ENCODE measurements around the gene ITK.

ITK gene

DNA sequence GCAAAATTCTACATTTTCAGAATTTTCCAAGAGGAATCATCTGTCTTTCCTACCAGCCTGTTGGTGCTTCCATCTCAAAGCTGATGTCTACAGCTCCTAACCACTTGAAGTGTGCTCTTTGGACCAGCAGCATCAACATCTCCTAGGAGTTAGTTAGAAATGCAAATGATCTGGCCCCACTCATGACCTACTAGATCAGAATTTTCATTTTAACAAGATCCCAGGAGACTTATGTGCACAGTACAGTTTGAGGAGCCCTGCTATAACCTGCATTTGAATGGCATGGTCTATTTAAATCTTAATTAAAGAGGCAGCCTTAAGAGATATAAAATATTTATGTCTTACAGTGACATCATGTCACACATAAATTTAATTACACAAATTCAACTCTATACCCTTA, 33.8 kb downstream of the ITK start:
- H3K27ac ChIP-seq = no peak overlapping the region
- TF ChIP-seq, protein P1, sequence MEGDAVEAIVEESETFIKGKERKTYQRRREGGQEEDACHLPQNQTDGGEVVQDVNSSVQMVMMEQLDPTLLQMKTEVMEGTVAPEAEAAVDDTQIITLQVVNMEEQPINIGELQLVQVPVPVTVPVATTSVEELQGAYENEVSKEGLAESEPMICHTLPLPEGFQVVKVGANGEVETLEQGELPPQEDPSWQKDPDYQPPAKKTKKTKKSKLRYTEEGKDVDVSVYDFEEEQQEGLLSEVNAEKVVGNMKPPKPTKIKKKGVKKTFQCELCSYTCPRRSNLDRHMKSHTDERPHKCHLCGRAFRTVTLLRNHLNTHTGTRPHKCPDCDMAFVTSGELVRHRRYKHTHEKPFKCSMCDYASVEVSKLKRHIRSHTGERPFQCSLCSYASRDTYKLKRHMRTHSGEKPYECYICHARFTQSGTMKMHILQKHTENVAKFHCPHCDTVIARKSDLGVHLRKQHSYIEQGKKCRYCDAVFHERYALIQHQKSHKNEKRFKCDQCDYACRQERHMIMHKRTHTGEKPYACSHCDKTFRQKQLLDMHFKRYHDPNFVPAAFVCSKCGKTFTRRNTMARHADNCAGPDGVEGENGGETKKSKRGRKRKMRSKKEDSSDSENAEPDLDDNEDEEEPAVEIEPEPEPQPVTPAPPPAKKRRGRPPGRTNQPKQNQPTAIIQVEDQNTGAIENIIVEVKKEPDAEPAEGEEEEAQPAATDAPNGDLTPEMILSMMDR (conservative IDR thresholded peaks at IDR 0.05) = no peak

DNA sequence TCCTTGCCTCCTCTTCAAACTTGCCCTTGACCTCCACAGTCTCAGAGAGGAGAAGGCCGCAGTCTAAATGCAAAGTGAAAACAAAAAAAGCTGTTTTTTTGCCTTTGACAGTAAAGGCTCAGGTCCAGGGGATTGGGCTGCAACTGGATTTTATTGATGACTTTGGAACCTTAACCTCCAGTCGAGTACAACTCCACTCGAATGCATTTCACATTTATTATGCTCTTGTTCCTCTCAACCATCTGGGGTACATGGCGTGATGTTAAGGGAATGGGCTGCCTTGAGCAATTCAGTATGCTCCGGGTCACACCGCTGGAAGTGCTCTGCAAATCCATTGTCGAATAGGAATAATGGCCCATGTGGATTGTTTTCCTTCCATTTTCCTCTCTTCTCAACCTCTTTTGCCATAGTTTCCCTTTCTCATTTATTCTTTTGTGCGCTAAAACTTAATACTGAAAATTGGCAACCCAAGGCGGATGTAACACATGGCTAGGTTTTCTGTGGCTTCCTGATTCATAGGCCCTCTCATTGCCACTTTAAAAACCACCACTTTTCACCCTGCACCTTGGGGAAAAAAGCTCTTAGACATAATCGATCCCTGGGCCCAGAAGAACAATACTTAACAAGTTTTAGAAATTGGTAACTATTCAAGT, 34.3 kb downstream of the ITK start:
- TF ChIP-seq, protein P1 (conservative IDR thresholded peaks at IDR 0.05) = no peak
- H3K27ac ChIP-seq = no peak overlapping the region

DNA sequence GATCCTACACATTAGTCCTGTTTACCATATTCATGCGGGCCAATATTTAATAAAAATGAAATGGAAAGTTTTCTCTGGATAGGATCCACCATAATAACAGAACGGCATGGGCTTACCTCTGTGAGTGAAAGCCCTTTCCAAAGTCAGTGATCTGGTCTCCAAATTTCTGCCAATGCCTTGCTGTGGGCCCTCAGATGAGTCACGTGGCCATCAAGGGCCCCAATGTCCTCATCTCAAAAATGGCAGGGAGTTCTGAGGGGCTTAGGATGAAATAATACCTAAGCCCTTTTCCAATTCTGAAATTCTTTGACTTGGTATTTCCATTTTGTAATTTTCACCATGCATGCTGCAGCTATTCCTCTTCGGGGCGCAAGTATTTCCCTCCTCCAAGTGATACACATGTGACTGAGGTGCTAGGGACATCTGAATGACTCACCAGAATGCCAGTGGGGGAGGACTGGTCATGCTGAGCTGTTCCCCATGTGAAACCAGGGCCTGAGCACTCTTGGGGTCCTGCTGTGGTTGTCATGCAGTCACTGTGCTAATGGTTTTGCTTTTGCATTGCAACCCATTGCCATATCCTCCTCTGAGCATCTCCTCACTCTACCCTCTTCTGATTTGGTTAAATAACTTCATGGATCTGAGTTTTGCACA, 35.0 kb downstream of the ITK start:
- TF ChIP-seq, protein P1 (conservative IDR thresholded peaks at IDR 0.05) = no peak
- no peak overlapping the region for H3K27ac ChIP-seq

DNA sequence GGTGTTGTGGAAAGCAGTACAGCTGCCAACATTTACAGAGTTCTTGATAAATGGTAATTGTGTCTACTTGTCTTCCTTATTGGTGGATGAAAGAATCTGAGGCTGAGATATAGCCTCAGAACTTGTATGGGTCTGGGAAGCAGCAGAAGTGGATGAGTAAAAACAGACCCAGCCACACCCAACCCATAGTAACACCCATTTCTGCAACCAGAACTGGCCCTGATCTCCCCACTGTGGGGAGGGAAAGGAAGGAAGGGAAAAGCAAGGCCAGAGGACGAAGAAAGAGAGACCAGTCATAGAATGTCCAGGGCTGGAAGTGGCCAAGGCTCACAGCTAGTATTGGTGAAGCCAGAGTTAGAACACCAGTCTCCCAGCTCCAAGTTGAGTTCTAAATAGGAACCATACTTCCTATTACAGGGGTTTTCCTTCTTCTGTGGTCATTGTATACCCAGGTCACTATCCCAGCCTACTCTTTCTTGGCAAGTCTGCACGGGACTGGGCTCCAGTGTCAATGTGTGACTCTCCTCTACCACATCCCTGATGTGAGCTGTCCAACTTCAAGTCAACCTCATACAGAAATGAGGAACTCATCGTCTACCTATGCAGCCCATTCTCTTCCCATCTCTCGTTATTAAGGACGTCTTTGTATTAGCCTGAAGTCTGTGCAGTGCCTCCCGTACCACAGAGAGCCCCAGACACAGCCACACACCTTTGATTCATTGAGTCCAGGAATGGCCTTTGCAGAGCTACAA, 35.9 kb downstream of the ITK start:
- TF ChIP-seq, protein P1 (conservative IDR thresholded peaks at IDR 0.05) = no peak
- H3K27ac ChIP-seq = no peak overlapping the region

DNA sequence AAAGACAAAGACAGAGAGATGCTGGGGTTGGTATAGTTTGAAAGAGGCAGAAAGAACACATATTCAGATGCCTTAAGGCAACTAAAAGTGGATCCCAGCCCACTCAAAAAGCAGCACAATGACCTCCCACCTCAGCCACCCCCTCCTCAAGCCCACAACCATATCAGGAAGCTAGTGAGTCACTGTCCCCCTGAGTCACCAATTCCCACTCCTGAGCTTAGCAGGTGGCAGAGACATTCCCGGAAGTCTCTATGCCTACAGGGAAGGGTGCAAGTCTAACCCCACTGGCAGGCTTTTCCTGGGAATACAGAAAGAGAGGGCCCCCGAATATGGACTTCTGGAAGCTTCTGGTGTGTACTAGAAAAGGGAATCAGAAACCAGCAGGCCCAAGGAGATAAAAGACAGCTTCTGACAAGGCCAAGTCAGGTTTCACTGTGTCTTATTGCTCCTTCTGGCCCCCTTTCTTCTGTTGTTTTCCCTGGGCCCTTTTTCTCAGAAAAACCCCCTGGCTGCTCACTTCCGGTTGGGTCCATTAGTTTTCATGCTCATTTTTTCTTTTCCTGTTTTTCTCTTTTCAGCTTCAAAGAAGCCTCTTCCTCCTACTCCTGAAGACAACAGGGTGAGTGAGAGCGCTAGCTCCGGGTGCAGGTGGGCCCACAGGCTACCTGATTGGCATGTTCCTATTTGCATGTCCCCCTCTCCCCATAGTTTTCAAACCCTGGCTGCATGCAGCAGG, 36.8 kb downstream of the ITK start:
- TF ChIP-seq, protein P1 (conservative IDR thresholded peaks at IDR 0.05) = no peak
- no peak overlapping the region for H3K27ac ChIP-seq

DNA sequence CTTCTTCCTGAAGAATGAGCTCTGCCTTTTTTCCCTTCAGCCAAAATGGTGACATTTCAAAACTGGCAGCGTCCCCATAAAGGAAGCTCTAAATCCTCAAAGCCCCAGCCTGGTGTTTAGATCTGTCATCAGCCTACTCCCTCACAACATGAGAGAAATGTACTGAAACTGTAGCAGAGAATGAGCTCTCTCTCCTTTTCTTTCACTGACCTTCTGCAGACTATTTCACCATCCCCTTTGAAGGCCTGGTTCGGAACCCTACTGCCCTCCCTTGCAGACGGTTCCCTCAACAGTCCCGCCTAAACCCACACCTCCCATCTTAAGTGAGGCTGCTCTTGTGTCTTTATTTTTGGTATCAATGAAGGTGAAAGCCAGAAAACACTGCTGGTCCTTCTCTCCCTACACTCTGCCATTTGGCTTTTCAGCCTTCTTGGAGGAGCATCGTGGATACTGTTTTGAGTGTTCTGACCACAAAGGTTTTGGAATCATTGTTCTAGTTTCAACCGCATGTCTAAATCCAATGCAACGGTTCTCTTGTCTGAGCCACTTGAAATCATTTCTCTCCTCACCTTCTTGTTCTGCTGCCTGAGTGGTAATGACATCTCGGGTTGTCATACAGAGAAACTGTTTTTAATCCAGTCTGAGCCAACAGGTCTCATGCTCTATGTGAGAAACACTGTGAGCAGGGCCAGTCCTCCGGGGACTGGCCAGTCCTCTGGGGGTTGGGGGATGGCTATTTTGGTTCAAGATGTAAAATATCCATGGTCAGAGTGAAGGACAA, 39.0 kb downstream of the ITK start:
- no peak overlapping the region for H3K27ac ChIP-seq
- TF ChIP-seq, protein P1 (conservative IDR thresholded peaks at IDR 0.05) = no peak

All from VCaP (cell line).